IPS DF 6.9 (cell line): ENCODE data around the gene HRAS.

Experiments
- DNase-seq: peaks from one replicate; pipeline ENCODE4 v3.0.0-alpha.2; 2013; ENCODE audit warnings: low read depth, low spot score
- H3K27ac ChIP-seq: one replicate; pipeline ENCODE4 v1.5.1; 2013; ENCODE audit warnings: low read length, control low read depth
- H3K27me3 ChIP-seq: 2 replicates; pipeline ENCODE4 v1.6.1; 2013; ENCODE audit warnings: mild to moderate bottlenecking, low read length; ENCODE audit not compliant: control insufficient read depth, insufficient read depth
- H3K36me3 ChIP-seq: 2 replicates; pipeline ENCODE4 v1.6.1; 2013; ENCODE audit warnings: low read length; ENCODE audit not compliant: control insufficient read depth, insufficient read depth
- H3K4me1 ChIP-seq: 2 replicates; pipeline ENCODE4 v1.6.1; 2013; ENCODE audit warnings: low read length; ENCODE audit not compliant: control insufficient read depth, insufficient read depth
- H3K4me3 ChIP-seq: 2 replicates; pipeline ENCODE4 v1.5.1; 2013; ENCODE audit warnings: mild to moderate bottlenecking, low read length
- H3K9me3 ChIP-seq: 2 replicates; pipeline ENCODE4 v1.6.1; 2013; ENCODE audit warnings: low read length, inconsistent platforms; ENCODE audit not compliant: control insufficient read depth, insufficient read depth
- WGBS: extraction: QIAGEN DNeasy Blood & Tissue Kit; methylation state at CpG from one replicate; pipeline ENCODE4 v1.1.7; 2013; ENCODE audit warnings: mixed read lengths, missing lambda C conversion rate; ENCODE audit not compliant: insufficient read length, insufficient coverage; 5-methylcytosine and 5-hydroxymethylcytosine counted together

HRAS gene

DNA sequence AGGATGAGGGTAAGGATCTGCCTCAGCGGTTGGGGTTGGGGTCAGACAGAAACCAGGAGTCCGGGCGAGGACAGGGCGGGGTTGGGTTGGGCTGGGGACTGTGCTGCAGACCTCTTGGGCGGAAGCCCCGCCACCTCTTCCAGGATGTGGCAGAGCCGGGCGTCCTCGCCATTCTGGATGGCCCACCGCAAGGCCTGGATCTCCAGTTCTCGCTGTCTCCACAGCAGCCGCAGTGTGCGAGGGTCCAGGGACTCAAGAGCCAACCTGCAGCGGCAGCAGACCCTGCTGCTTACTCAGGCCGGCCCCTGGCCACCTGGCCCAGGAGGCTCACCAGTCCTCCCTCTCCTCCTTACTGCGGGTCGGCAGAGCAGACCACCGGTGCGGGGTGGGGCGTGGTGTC lies 23.1 kb upstream of the HRAS start:
- Histone ChIP-seq H3K27ac (no peak overlapping the region), H3K4me1 (peaks cover 14% of the 10 kb centered on the region), H3K9me3 (no peaks in the 10 kb centered on the region), H3K27me3 (peaks cover 13% of the 10 kb centered on the region; the same call in 1 of the 2 replicates), H3K36me3 (0 out of 2 replicates have a peak, but pooled peaks cover 3% of the 10 kb centered on the region), H3K4me3 (no peak overlapping the region)
- WGBS: no CpG with 5 or more reads among the region's 20 CpGs
- no peak for DNase-seq

DNA sequence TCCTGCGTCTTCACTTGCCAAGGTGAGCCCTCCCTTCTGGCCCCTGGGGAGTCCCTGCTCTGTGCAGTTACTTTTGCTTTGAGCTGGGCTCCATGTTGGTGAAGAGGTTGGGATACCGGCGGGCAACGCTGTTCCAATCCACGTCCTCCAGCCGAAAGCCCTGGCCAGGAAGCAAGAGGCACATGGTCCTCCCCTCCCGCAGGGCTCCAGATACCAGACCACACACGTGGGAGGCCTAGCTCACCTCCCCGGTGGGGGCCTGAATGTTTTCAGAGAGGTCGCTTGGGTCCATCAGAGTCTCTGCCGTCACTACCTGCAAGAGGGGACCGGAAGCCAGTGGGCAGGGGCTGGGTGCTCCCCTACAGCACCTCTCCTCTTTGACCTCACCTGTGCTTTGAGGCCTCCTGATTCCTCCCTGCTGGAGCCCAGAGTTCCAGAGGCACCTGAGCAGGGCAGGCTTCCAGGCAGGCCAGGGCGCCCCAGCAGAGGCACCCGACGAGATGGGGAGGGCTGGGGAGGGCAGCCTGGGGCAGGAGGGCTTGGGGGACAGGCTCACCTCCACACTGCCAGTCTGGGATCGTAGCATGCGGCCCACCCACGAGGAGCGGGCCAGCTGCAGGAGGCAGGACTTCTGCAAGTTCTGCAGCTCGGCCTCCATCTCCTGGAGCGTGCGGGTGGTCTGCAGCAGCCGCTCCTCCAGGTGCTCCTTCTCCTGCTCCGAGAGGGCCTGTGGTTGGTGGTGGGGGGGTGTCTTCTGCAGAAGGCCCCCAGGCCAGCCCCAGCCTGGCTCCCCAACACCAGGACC lies 22.2 kb upstream of the HRAS start:
- no peak overlapping the region for H3K27ac ChIP-seq
- no peaks in the 10 kb centered on the region for H3K9me3 ChIP-seq
- peaks cover 14% of the 10 kb centered on the region for H3K4me1 ChIP-seq
- no peak for DNase-seq
- no peaks in the 10 kb centered on the region for H3K36me3 ChIP-seq
- peaks cover 13% of the 10 kb centered on the region; the same call in 1 of the 2 replicates for H3K27me3 ChIP-seq
- no CpG with 5 or more reads among the region's 24 CpGs for WGBS
- H3K4me3 ChIP-seq: no peak overlapping the region

DNA sequence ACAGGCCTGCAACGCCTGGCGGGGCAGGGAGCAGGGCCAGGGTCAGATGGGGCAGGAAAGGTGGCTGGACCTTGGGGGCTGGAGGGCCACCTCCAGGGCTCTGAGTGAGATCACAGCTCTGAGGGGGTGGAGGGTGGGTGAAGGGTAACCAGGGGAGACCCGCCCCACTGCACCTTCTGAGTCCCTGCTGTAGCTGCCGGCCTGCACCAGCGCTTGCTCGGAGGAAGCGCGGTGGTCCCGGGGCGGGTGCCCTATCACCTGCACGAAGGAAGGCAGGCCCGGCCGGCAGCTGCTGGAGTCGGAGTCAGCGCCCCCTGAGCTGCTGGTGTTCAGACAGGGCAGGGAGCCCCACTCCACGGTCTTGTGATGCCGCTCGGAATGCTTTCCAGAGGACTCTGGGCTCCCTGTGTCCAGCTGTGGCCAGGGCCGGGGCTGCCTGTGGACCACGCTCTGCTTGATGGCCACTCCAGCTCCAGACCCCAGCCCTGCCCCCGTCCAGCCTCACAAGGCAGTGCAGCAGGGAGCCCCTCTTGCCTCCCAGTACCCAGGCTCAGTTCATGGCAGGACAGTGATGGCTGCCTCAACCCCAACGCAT lies 21.4 kb upstream of the HRAS start:
- peaks cover 13% of the 10 kb centered on the region; the same call in 1 of the 2 replicates for H3K27me3 ChIP-seq
- DNase-seq: no peak
- H3K4me1 ChIP-seq: peaks cover 13% of the 10 kb centered on the region
- H3K4me3 ChIP-seq: peak overlapping the region; percentile 54; the same call in 1 of the 2 replicates
- no peaks in the 10 kb centered on the region for H3K36me3 ChIP-seq
- no peaks in the 10 kb centered on the region for H3K9me3 ChIP-seq
- no CpG with 5 or more reads among the region's 22 CpGs for WGBS
- no peak overlapping the region for H3K27ac ChIP-seq

DNA sequence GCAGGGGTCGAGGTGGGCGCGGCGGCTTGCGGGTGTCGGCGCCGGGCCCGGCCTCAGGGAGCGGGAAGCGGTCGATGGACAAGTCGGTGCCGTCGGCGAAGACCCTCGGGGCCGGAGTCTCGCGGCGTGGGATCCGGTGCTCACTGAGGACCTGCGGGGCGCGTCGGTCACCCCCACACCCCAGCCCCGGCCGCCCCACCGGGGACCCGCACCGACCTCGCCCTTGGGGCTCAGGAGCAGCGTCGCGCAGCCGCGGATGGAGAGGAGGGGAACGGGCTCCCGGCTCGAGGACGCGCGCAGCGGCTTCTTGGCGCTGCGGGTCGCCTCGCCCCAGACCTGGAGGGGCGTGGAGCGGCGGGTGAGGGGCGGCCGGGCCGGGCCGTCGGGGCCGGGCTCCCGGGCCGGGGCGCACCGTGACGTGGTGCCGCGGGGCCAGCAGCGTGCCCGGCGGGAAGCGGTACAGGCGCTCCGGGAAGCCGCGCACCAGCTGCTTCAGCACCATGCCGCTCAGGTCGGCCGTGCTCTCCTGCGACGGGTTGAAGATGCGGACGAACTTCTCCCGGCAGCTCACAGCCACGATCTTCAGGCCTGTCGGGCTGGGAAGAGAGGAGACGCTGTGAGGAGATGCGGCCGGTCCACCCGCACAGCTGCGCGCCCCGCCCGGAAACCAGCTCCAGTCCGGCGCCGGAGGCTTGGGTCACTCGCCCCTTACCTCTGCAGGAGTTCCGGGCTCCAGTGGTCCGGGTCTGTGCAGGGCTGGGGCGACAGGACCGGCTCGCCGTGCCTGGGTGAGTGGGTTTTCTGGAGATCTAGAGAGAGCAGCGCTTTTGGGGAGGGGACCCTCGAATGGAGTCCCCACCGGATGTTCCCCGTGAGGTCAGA lies 20.6 kb upstream of the HRAS start:
- Histone ChIP-seq H3K9me3 (no peaks in the 10 kb centered on the region), H3K4me3 (peak overlapping the region; percentile 54; the same call in 1 of the 2 replicates), H3K27me3 (peaks cover 13% of the 10 kb centered on the region; the same call in 1 of the 2 replicates), H3K27ac (no peak overlapping the region), H3K4me1 (peaks cover 10% of the 10 kb centered on the region), H3K36me3 (no peaks in the 10 kb centered on the region)
- no CpG with 5 or more reads among the region's 104 CpGs for WGBS
- no peak for DNase-seq

DNA sequence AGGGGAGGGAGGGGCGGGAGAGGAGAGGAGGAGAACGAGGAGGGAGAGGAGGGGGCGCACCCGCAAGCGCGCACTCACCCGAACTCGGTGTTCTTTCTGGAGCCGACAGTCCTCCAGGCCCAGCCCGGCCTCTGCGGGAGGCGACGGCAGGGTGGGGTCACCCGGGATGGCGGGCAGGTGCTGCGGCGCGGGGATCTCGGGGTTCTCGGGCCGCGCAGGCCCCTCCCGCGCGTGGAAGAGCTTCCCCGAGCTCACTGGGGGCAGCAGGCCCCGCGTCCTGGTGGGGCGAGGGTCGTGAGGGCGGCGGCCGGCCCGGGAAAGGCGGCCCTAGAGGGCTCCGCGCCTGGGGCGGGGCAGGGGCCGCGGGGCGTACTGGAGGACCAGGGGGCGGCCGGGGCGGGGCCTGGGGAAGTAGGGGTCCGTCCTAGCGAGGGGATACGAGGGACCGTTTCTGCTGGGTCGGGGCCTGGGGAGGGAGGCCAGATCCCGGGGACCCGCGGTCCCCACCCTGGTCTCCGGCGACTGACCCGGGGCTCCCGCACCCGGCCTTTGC lies 19.9 kb upstream of the HRAS start:
- no CpG with 5 or more reads among the region's 57 CpGs for WGBS
- no peak overlapping the region for H3K27ac ChIP-seq
- no peak for DNase-seq
- peaks cover 10% of the 10 kb centered on the region for H3K4me1 ChIP-seq
- H3K9me3 ChIP-seq: no peaks in the 10 kb centered on the region
- peaks cover 13% of the 10 kb centered on the region; the same call in 1 of the 2 replicates for H3K27me3 ChIP-seq
- peak overlapping the region; percentile 54; the same call in 1 of the 2 replicates for H3K4me3 ChIP-seq
- H3K36me3 ChIP-seq: no peaks in the 10 kb centered on the region

DNA sequence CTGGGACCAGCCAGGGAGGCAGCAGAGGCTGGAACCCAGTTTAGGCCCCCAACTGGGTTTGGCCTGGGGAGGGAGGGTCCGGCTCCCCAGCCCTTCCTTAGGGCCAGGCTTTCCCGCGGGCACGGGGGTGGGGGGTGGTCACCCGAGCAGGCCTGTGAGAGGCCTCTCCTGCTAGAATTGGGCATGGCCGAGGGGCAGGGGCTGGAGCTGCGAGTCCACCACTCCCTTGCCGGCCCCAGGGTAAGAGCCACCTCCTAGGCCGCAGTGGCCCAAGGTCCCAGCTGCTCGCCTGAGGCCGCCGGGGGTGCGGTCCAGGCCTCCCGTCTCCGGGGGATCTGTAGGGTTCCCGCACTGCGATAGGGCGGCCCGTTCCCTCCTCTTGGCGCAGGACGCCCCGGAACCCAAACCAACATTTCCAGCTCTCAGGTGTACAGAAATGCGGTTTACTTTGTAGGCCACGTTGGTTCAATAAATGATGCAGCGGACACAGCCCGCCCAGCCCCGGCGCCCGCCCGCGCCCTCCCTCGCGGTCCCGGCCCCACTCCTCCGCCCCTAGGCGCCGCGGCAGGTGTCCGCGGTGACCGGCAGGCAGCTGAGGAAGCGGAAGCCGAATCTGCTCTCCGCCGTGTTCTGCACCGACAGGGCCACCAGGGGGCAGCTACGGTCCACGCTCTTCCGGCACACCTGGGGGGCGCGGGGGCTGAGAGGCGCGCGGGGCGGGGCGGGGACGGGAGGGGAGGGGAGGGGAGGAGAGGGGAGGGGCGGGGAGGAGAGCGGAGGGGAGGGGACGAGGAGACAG lies 19.3 kb upstream of the HRAS start:
- Histone ChIP-seq H3K4me1 (peaks cover 8% of the 10 kb centered on the region), H3K9me3 (no peaks in the 10 kb centered on the region), H3K27ac (no peak overlapping the region), H3K36me3 (no peaks in the 10 kb centered on the region), H3K4me3 (peak overlapping the region; percentile 21; the same call in 1 of the 2 replicates), H3K27me3 (peaks cover 13% of the 10 kb centered on the region; the same call in 1 of the 2 replicates)
- no CpG with 5 or more reads among the region's 60 CpGs for WGBS
- DNase-seq: peak; percentile 88

DNA sequence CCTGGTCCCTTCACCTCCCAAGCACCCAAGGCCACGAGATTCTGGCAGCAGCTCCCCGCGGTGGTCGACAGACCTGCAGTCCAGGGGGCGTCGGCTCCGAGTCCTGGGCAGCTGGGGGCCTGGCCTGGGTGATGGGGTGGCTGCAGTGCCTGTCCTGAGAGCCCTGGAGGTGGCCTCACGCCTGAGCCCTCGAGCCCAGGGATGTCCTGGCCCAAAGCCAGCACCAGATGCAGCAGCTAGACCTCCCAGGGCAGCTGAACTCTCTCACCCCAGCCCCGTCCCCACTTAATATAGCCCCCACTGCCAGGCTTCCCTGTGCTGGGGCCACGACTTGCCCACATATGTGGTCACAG lies 18.6 kb upstream of the HRAS start:
- Histone ChIP-seq H3K27me3 (peaks cover 13% of the 10 kb centered on the region; the same call in 1 of the 2 replicates), H3K36me3 (no peaks in the 10 kb centered on the region), H3K4me1 (peaks cover 5% of the 10 kb centered on the region; the same call in 1 of the 2 replicates), H3K27ac (no peak overlapping the region), H3K4me3 (no peak overlapping the region), H3K9me3 (no peaks in the 10 kb centered on the region)
- no peak for DNase-seq
- no CpG with 5 or more reads among the region's 11 CpGs for WGBS

DNA sequence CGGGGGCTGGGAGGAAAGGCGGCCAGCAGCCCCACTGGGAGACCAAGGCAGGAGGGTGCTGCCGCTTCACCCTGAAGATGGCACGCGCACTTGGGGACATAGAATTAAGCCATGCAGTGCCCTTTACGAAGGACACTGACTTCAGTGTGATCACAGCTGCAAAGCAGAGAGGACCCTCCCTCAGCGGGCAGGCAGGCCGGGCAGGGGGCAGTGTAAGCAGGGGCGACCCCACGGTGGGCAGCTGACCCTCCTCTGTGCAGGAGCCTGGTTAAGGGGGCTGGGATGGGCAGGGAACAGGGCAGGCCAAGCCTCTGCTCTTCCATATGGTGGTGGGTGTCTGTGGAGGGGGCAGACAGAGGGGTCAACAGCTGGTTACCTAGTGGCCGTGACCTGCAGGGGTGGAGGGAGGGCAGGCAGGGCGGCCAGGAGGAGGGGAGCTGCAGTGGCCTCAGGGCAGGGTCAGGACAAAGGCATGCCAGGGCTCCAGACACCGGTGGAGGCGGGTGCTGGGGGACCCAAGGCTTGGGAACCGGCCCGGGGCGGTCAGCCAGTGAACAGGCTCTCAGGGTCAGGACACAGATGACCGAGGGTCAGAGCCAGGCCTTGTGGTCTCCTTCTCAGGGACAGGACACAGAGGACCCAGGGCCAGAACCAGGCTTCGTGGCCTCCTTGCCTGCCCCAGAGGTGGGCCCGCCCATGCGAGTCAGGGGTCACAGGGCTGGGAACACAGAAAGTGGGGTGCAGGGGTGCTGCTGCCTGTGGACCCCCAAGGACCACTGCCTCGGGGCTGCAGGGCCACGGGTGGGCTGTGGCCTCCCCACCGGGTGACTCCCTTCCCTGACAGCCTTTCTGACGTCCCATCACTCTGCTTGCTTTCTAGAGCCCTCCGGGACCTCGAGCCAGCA lies 18.0 kb upstream of the HRAS start:
- Histone ChIP-seq H3K27me3 (peaks cover 13% of the 10 kb centered on the region; the same call in 1 of the 2 replicates), H3K27ac (no peak overlapping the region), H3K36me3 (no peaks in the 10 kb centered on the region), H3K4me3 (no peak overlapping the region), H3K9me3 (no peaks in the 10 kb centered on the region), H3K4me1 (peaks cover 5% of the 10 kb centered on the region; the same call in 1 of the 2 replicates)
- no peak for DNase-seq
- no CpG with 5 or more reads among the region's 27 CpGs for WGBS

DNA sequence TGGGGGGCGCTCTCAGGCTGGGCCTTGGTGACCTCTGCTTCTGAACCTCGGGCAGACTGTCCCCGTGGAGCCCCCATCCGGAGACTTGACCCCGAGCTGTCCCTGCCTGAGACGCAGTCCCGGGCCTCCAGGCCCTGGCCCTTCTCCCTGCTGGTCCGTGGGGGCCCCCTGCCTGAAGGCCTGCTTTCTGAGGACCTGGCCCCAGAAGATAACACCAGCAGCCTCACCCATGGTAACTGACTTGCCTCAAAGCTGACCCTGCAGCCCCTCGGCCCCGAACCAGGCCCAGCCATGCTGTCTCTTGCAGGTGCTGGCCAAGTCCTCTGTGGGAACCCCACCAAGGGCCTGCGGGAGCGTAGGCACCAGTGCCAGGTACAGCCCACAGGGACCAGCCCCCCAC lies 16.2 kb upstream of the HRAS start:
- no peak for DNase-seq
- peaks cover 5% of the 10 kb centered on the region; the same call in 1 of the 2 replicates for H3K4me1 ChIP-seq
- no peak overlapping the region for H3K27ac ChIP-seq
- peaks cover 6% of the 10 kb centered on the region; the same call in 1 of the 2 replicates for H3K27me3 ChIP-seq
- no peaks in the 10 kb centered on the region for H3K36me3 ChIP-seq
- no CpG with 5 or more reads among the region's 12 CpGs for WGBS
- no peak overlapping the region for H3K4me3 ChIP-seq
- H3K9me3 ChIP-seq: no peaks in the 10 kb centered on the region
